SK-N-SH (cell line): ENCODE measurements around the gene SUGP2. TPM values are rescaled to one million over a fixed set of nuclear protein-coding genes. Genes with fewer than 3 reads are reported as not detected.

Experiments used
- CTCF ChIA-PET: fragments of 300-600, 350-600 bp; formaldehyde crosslinking; extraction: SDS; loops from one replicate; lab custom pipeline; 2021; lab: Yijun Ruan, JAX
- POLR2A ChIA-PET: fragments of 350-600 bp; sonication (Branson Sonifier 250); formaldehyde crosslinking; extraction: SDS; loops from one replicate; lab custom pipeline; 2020; ENCODE audit warnings: antibody characterized with exemption, inconsistent platforms; lab: Yijun Ruan, JAX
- DNase-seq: peaks from one replicate; pipeline ENCODE4 v3.0.0; 2012
- H2AFZ ChIP-seq: fragments of 200-600 bp; sonication (generic); 2 replicates; pipeline ENCODE4 v1.8.1; 2016; ENCODE audit warnings: antibody characterized with exemption, mild to moderate bottlenecking, low read depth
- H3F3A ChIP-seq: fragments of 200-600 bp; sonication (generic); replicated peaks from 2 replicates; pipeline ENCODE3; 2016; ENCODE audit warnings: antibody characterized with exemption, mild to moderate bottlenecking; ENCODE audit not compliant: insufficient read depth
- H3K27ac ChIP-seq, 2 experiments: fragments of 200-500 bp in 1 of 2; fragments of 200-600 bp in 1 of 2; sonication (Bioruptor generic) in 1 of 2; sonication (generic), shearing (Covaris generic) in 1 of 2; 2 replicates each; pipeline versions ENCODE4 v1.5.1 to v1.6.1; 2014 to 2016; ENCODE audit warnings: low read depth in 2 of 2, inconsistent platforms in 1 of 2, low read length in 1 of 2, mild to moderate bottlenecking in 1 of 2, mixed read lengths in 1 of 2
- H3K27me3 ChIP-seq: fragments of 200-600 bp; sonication (generic), shearing (Covaris generic); 2 replicates; pipeline ENCODE4 v1.6.1; 2016; ENCODE audit warnings: mixed run types; ENCODE audit not compliant: insufficient read depth
- H3K36me3 ChIP-seq, 2 experiments: fragments of 200-500 bp in 1 of 2; fragments of 200-600 bp in 1 of 2; sonication (Bioruptor generic) in 1 of 2; sonication (generic) in 1 of 2; replicated peaks in 1 of 2; 2 replicates each; pipeline versions ENCODE3 to v1.5.1; 2014 to 2016; ENCODE audit warnings: low read length in 1 of 2, mild to moderate bottlenecking in 1 of 2; ENCODE audit not compliant: insufficient read depth in 2 of 2, control insufficient read depth in 1 of 2
- H3K4me1 ChIP-seq, 2 experiments: fragments of 200-500 bp in 1 of 2; fragments of 200-600 bp in 1 of 2; sonication (Bioruptor generic) in 1 of 2; sonication (generic), shearing (Covaris generic) in 1 of 2; 2 replicates each; pipeline versions ENCODE4 v1.5.1 to v1.6.1; 2014 to 2016; ENCODE audit warnings: low read depth in 1 of 2, low read length in 1 of 2, mixed run types in 1 of 2; ENCODE audit not compliant: insufficient read depth in 2 of 2, control insufficient read depth in 1 of 2
- H3K4me2 ChIP-seq: fragments of 200-600 bp; sonication (generic), shearing (Covaris generic); 2 replicates; pipeline ENCODE4 v1.6.1; 2017; ENCODE audit warnings: mixed run types
- H3K4me3 ChIP-seq, 2 experiments: fragments of 200-500 bp in 1 of 2; fragments of 200-600 bp in 1 of 2; sonication (Bioruptor generic) in 1 of 2; sonication (generic), shearing (Covaris generic) in 1 of 2; 2 replicates each; pipeline versions ENCODE4 v1.5.1 to v1.8.1; 2014 to 2016; ENCODE audit warnings: low read depth in 2 of 2, inconsistent platforms in 1 of 2, low read length in 1 of 2, mild to moderate bottlenecking in 1 of 2, mixed read lengths in 1 of 2, moderate library complexity in 1 of 2
- H3K79me2 ChIP-seq: fragments of 200-600 bp; sonication (generic); 2 replicates; pipeline ENCODE4 v1.8.1; 2017; ENCODE audit warnings: mild to moderate bottlenecking; ENCODE audit not compliant: insufficient read depth
- H3K9ac ChIP-seq: fragments of 200-600 bp; sonication (generic); 2 replicates; pipeline ENCODE4 v1.6.1; 2017; ENCODE audit warnings: mixed run types
- H3K9me2 ChIP-seq: fragments of 200-600 bp; sonication (generic); 2 replicates; pipeline ENCODE4 v1.6.1; 2017; ENCODE audit warnings: mixed run types
- H3K9me3 ChIP-seq: fragments of 200-600 bp; sonication (generic); 2 replicates; pipeline ENCODE4 v1.6.1; 2017; ENCODE audit warnings: mixed run types, mild to moderate bottlenecking, moderate library complexity
- H4K20me1 ChIP-seq: fragments of 200-600 bp; sonication (generic); 2 replicates; pipeline ENCODE4 v1.6.1; 2017; ENCODE audit warnings: mild to moderate bottlenecking, mixed run types; ENCODE audit not compliant: insufficient read depth
- CHD2 ChIP-seq: fragments of 150-350 bp; IDR thresholded peaks from 2 replicates; pipeline ENCODE4 v1.6.1; 2018; ENCODE audit warnings: low read length; ENCODE audit not compliant: partially characterized antibody
- ELF1 ChIP-seq: IDR thresholded peaks from 2 replicates; pipeline ENCODE4 v1.4.0; 2012
- EZH2phosphoT487 ChIP-seq: fragments of 200-600 bp; sonication (generic); IDR thresholded peaks from 2 replicates; pipeline ENCODE4 v1.6.1; 2017; ENCODE audit warnings: low read depth, mixed run types, mild to moderate bottlenecking, antibody characterized with exemption, moderate library complexity, borderline replicate concordance
- FOXJ3 ChIP-seq: sonication (generic); formaldehyde crosslinking; IDR thresholded peaks from 2 replicates; pipeline ENCODE4 v1.5.1; 2020; ENCODE audit warnings: mild to moderate bottlenecking, missing genetic modification reagents
- GABPA ChIP-seq: IDR thresholded peaks from 2 replicates; pipeline ENCODE4 v1.4.0; 2012; ENCODE audit warnings: low read depth, mild to moderate bottlenecking
- GATA2 ChIP-seq: sonication (generic); formaldehyde crosslinking; IDR thresholded peaks from 2 replicates; pipeline ENCODE4 v1.5.0; 2020; ENCODE audit warnings: mild to moderate bottlenecking, missing genetic modification reagents
- JUND ChIP-seq: IDR thresholded peaks from 2 replicates; pipeline ENCODE4 v1.4.0; 2012
- MEF2A ChIP-seq: IDR thresholded peaks from 2 replicates; pipeline ENCODE4 v1.4.0; 2012; ENCODE audit warnings: low read depth, borderline replicate concordance
- MXI1 ChIP-seq: IDR thresholded peaks from 2 replicates; pipeline ENCODE4 v1.6.1; 2012; ENCODE audit warnings: mild to moderate bottlenecking, low read depth, low read length, improper control_type of control experiment
- NRF1 ChIP-seq: IDR thresholded peaks from 2 replicates; pipeline ENCODE4 v1.6.1; 2012; ENCODE audit warnings: low read depth, mild to moderate bottlenecking, low read length
- RAD21 ChIP-seq: IDR thresholded peaks from 2 replicates; pipeline ENCODE4 v1.6.1; 2012; ENCODE audit warnings: mild to moderate bottlenecking, low read length
- RCOR1 ChIP-seq: fragments of 150-350 bp; IDR thresholded peaks from 2 replicates; pipeline ENCODE4 v1.6.1; 2017; ENCODE audit warnings: antibody characterized with exemption, low read length
- RFX5 ChIP-seq: IDR thresholded peaks from 2 replicates; pipeline ENCODE4 v1.6.1; 2012; ENCODE audit warnings: mild to moderate bottlenecking, improper control_type of control experiment, low read length
- SIN3A ChIP-seq: IDR thresholded peaks from 2 replicates; pipeline ENCODE4 v1.6.1; 2012; ENCODE audit warnings: low read depth, mild to moderate bottlenecking, low read length, moderate library complexity, borderline replicate concordance
- SMC3 ChIP-seq: IDR thresholded peaks from 2 replicates; pipeline ENCODE4 v1.6.1; 2012; ENCODE audit warnings: low read depth, low read length, improper control_type of control experiment
- TAF1 ChIP-seq: IDR thresholded peaks from 2 replicates; pipeline ENCODE4 v1.6.1; 2012; ENCODE audit warnings: low read depth, mild to moderate bottlenecking, low read length, moderate library complexity, borderline replicate concordance
- TEAD4 ChIP-seq: IDR thresholded peaks from 2 replicates; pipeline ENCODE4 v1.4.0; 2012; ENCODE audit warnings: mild to moderate bottlenecking, borderline replicate concordance; ENCODE audit not compliant: insufficient read depth
- YY1 ChIP-seq: IDR thresholded peaks from 2 replicates; pipeline ENCODE4 v1.4.0; 2012; ENCODE audit warnings: low read depth, mild to moderate bottlenecking
- WGBS: methylation state at CpG from one replicate; pipeline ENCODE4 v1.1.6; 2017; ENCODE audit warnings: low lambda C conversion rate; 5-methylcytosine and 5-hydroxymethylcytosine counted together
- polyA plus RNA-seq, 3 experiments: library from polyadenylated mRNA; depleted of rRNA; stranded (reverse); fragments of >200 nt; gene quantifications; 2 replicates each; pipeline ENCODE4 v1.2.3, GENCODE V29; 2012
- TF ChIP-seq, protein P1 (sequence below): fragments of 150-350 bp; IDR thresholded peaks from 2 replicates; pipeline ENCODE4 v1.6.1; 2016; ENCODE audit warnings: mild to moderate bottlenecking, low read depth, low read length

SUGP2 gene
- polyA plus RNA-seq, 1 of the 3 experiments (the other 2 are of a cell fraction), result 56.3 TPM

DNA sequence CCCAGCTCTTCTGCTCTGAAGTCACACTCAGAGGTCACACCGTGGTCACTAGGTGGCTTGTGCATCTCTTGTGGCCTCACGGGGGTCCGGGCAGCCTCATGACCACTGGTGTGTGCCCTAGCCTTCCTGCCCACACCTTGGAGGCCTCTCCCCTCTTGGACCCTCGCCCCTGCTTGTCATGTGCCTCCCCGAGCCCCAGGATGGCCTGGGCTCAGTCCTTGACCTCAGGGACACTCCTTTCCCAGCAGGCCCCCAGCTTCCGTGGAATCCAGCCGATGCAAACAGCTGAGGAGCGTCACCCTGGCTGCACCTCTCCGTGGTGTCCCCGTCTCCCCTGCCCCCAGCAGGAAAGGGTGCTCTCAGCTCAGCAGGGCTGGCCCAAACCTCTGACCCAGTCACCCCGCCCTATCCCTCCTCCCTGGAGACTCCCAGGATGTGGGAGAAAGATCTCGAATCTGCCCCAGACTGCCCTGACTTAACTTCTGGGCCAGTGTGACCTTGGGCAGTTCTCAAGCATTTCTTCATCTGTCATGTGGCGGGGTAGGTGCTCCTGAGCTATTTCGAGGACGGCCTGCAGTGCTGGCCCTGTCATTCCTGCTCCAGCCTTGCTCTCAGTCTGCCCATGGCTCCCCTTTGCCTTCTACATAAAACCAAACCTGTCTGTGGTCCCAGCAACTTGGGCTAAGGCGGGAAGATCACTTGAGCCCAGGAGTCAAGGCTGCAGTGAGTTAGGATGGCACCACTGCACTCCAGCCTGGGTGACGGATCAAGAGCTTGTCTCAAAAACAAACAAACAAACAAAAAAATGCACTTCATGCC, 25.9 kb upstream of the SUGP2 start:
- H3K4me3 ChIP-seq, result no peak overlapping the region
- H3K9ac ChIP-seq, result no peak overlapping the region
- no peaks in the 10 kb centered on the region for H3K27me3 ChIP-seq
- peaks cover 5 to 6% of the 10 kb centered on the region in 2 experiments; a peak in 2 of 4 replicates for H3K4me1 ChIP-seq
- ChIA-PET CTCF (interaction anchor here (0.6 kb wide), 1 partner anchor 11 kb away, joined by 3 read pairs; no protein-coding TSS in a partner anchor), POLR2A (no interaction called here)
- peaks cover 15% of the 10 kb centered on the region for H3F3A ChIP-seq
- DNase-seq, result no peak
- H3K9me2 ChIP-seq, result no peaks in the 10 kb centered on the region
- TF ChIP-seq RAD21 (no peak), TEAD4 (no peak), NRF1 (no peak), RCOR1 (no peak), GATA2 (CRISPR knock-in tag) (no peak), MXI1 (no peak), CHD2 (no peak), YY1 (no peak), JUND (no peak)
- TF ChIP-seq, protein P1, sequence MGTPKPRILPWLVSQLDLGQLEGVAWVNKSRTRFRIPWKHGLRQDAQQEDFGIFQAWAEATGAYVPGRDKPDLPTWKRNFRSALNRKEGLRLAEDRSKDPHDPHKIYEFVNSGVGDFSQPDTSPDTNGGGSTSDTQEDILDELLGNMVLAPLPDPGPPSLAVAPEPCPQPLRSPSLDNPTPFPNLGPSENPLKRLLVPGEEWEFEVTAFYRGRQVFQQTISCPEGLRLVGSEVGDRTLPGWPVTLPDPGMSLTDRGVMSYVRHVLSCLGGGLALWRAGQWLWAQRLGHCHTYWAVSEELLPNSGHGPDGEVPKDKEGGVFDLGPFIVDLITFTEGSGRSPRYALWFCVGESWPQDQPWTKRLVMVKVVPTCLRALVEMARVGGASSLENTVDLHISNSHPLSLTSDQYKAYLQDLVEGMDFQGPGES, result no peak
- WGBS, result 90% methylated on average over 12 of the region's 17 CpGs
- H3K36me3 ChIP-seq, result peaks cover 0 to 26% of the 10 kb centered on the region in 2 experiments
- H3K27ac ChIP-seq, result no peak overlapping the region
- no peaks in the 10 kb centered on the region for H4K20me1 ChIP-seq
- H2AFZ ChIP-seq, result no peak overlapping the region
- H3K79me2 ChIP-seq, result no peaks in the 10 kb centered on the region
- no peak overlapping the region for H3K4me2 ChIP-seq
- no peaks in the 10 kb centered on the region for H3K9me3 ChIP-seq

DNA sequence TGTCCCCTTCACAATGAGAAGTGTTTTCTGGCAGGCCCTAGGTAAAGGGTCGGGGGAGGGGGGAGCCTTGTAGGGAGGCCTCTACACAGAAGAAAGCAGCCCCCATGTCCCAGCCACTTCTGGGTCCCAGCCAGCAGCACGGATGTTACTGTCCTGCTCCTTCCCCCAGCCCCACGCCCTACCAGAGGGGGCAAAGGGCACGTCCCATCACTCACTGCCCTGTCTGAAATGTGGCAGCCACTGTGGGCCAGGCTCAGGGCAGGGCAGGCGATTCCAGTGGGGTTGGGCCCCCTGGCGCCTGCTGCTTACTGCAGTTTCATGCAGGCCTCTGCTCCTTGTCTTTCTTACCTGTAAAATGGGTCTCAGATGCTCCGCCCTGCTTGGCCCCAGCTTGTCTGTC, 24.4 kb upstream of the SUGP2 start:
- Histone ChIP-seq H3K4me3 (no peak overlapping the region), H3K4me1 (peaks cover 0 to 1% of the 10 kb centered on the region in 2 experiments; a peak in 1 of 4 replicates), H4K20me1 (no peaks in the 10 kb centered on the region), H3K9ac (no peak overlapping the region), H3K36me3 (peaks cover 0 to 32% of the 10 kb centered on the region in 2 experiments), H3K9me2 (no peaks in the 10 kb centered on the region), H3K79me2 (no peaks in the 10 kb centered on the region), H3K27me3 (no peaks in the 10 kb centered on the region), H3K4me2 (no peak overlapping the region), H2AFZ (no peak overlapping the region)
- DNase-seq, result no peak
- POLR2A ChIA-PET, result no interaction called here
- TF ChIP-seq TEAD4, result no peak
- no peak for TF ChIP-seq RFX5
- no peak for TF ChIP-seq SIN3A
- TF ChIP-seq ELF1, result no peak
- TF ChIP-seq FOXJ3 (CRISPR knock-in tag), result no peak
- no peak for TF ChIP-seq JUND
- no peak for TF ChIP-seq YY1
- TF ChIP-seq GABPA, result no peak
- no peak for TF ChIP-seq SMC3
- TF ChIP-seq MEF2A, result no peak
- TF ChIP-seq EZH2phosphoT487, result no peak
- TF ChIP-seq TAF1, result no peak
- TF ChIP-seq, all 33 proteins: peak for 0
- Histone ChIP-seq H3F3A (peaks cover 10% of the 10 kb centered on the region), H3K9me3 (no peaks in the 10 kb centered on the region), H3K27ac (no peak overlapping the region)
- WGBS, result 94% methylated on average over 2 of the region's 7 CpGs
- CTCF ChIA-PET, result no interaction called here
